Uterine smooth muscle cell (primary cell): ENCODE data around the gene PCDHGB1. TPM values are rescaled to one million over a fixed set of nuclear protein-coding genes. Genes with fewer than 3 reads are reported as not detected.

Experiments
- total RNA-seq: library from RNA; depleted of rRNA; stranded (reverse); fragments of >200 nt; gene quantifications from 2 replicates; pipeline ENCODE4 v1.2.3, GENCODE V29; 2014

Gene PCDHGB1
- total RNA-seq, result 0.44 and 1.2 TPM in 2 replicates

DNA sequence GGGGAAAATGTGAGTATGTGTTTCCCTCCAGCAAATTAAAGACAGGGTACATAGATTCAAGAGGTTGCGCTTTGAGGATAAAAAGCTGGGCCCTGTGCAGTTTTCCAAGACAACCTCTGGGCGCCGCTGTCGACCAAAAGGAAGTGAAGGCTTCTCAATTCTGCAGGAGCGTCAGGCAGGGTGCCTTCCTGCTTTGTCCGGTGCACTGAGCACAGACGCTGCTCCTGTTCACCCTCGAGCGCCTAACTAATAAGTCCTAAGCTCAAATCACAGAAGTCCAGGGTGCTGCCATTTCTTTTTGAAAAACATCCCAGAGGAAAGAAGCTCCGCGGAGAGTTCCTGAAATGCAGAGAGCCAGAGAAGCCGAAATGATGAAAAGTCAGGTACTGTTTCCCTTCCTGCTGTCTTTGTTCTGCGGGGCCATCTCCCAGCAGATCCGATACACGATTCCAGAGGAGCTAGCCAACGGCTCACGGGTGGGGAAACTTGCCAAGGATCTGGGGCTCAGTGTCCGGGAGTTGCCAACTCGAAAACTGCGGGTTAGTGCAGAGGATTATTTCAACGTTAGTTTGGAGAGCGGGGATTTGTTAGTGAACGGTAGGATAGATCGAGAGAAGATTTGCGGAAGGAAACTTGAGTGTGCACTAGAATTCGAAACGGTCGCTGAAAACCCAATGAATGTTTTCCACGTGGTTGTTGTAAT, at the start of gene PCDHGB1:
Gene PCDHGB1, plus strand, starts transcription at position 183 of the 703 bp plus-strand sequence. Its CDS starts 162 bp downstream, at position 345.

GRCh38 chr5:141303756-141304155, 46.1 kb upstream of the PCDHGB1 start, which contains the start of gene SLC25A2:
Gene SLC25A2, minus strand, starts transcription at chr5:141304049. Its CDS starts 184 bp downstream, at chr5:141303865.

DNA sequence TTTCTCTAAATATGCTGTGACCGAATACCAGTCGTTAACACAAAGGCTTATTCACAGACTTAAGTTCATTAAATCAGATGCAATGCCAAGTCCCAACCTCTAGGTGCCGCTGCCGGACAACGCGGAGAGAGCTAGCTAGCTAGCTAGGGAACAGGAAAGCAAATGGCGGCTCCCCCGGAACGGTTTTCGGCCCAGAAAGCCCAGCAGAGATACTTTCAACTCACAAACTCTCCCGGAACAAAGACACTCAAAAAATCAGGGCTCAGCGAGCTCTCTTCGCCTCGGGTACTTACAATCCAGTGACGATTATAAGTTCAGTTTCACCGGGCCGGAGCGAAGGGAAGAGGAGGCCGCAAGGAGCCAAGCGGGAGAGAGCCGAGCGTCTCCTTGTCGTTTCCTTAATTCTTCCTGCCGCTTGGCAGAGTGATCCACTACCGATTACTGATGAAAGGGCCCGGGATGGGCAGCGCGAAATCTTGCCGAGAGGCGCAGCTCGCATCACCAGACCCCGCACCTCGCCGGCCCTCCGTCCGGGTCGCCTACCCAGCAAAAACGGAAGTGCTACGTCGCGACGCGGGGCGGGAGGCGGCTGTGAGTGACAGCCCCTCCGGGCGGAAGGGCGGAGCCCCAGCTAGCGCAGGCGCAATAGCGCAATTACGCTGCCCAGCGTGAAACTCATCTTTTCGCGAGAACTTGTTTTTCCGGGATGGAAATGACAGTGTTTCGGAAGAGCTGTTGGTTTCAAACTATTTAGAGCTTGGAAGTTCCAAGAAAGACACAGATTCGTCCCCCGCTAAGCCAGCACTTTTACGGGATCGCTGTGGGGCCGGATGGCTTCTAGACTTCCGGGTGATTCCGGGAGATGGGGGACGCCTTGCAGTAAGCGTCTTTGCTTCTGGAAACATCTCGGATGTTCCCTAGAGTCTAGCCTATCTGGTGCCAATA, 29.4 kb upstream of the PCDHGB1 start, which contains the start of gene TAF7:
Gene TAF7, minus strand, starts transcription at position 560 of the 945 bp plus-strand sequence. CDS start 740 bp downstream, outside the sequence.

DNA sequence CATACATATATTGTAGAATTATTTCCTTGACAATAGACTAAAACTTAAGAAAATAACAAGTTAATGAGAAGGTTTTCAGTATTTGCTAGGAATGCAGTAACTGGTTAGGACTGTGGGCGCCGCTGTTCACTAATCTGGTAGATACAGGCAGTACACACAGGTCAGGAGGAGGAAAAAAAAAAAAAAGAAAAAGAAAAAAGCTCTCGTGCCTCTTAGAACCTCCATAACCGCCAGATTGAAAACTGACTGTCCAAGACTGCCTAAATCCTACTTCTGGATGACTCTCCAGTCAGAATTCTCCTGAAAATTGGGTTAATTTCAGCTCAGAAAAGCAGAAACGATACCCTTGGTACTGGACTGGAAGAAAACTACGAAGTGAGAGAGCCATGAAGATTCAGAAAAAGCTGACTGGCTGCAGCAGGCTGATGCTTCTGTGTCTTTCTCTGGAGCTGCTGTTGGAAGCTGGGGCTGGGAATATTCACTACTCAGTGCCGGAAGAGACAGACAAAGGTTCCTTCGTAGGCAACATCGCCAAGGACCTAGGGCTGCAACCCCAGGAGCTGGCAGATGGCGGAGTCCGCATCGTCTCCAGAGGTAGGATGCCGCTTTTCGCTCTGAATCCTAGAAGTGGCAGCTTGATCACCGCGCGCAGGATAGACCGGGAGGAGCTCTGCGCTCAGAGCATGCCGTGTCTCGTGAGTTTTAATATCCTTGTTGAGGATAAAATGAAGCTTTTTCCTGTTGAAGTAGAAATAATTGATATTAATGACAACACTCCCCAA, 19.4 kb upstream of the PCDHGB1 start, which contains the start of gene PCDHGA1:
Gene PCDHGA1, plus strand, starts transcription at position 216 of the 782 bp plus-strand sequence.

GRCh38 chr5:141338538-141339306, 11.2 kb upstream of the PCDHGB1 start, which contains the start of gene PCDHGA2:
Gene PCDHGA2, plus strand, starts transcription at chr5:141338760.

GRCh38 chr5:141343242-141343952, 6.5 kb upstream of the PCDHGB1 start, which contains the start of gene PCDHGA3:
Gene PCDHGA3, plus strand, starts transcription at chr5:141343829. Its CDS starts 205 bp downstream, at chr5:141344034.

DNA sequence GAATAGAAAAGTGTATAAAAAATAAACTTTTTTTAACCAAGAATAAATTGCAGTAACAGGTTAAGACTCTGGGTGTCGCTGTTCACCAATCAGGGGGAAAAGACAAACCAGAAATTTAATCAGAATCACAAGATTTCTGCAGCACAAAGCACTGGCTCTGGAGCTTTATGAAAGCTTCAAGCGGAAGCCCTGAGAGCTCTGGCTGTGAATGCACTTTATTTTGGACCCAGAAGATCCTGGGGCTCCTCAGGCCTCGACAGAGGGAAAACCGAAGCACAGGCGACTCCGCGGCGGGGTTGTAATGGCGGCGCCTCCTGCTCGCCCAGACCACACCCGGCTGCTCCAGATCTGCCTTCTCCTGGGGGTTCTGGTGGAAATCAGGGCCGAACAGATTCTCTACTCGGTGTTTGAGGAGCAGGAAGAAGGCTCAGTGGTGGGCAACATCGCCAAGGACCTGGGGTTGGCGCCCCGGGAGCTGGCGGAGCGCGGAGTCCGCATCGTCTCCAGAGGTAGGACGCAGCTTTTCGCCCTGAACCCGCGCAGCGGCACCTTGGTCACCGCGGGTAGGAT, 5.1 kb downstream of the PCDHGB1 start, which contains the start of gene PCDHGA4:
Gene PCDHGA4, plus strand, starts transcription at position 122 of the 570 bp plus-strand sequence. Its CDS starts 87 bp downstream, at position 209.

GRCh38 chr5:141359790-141360426, 10.0 kb downstream of the PCDHGB1 start, which contains the start of gene PCDHGB2:
Gene PCDHGB2, plus strand, starts transcription at chr5:141359994. Its CDS starts 142 bp downstream, at chr5:141360136.

DNA sequence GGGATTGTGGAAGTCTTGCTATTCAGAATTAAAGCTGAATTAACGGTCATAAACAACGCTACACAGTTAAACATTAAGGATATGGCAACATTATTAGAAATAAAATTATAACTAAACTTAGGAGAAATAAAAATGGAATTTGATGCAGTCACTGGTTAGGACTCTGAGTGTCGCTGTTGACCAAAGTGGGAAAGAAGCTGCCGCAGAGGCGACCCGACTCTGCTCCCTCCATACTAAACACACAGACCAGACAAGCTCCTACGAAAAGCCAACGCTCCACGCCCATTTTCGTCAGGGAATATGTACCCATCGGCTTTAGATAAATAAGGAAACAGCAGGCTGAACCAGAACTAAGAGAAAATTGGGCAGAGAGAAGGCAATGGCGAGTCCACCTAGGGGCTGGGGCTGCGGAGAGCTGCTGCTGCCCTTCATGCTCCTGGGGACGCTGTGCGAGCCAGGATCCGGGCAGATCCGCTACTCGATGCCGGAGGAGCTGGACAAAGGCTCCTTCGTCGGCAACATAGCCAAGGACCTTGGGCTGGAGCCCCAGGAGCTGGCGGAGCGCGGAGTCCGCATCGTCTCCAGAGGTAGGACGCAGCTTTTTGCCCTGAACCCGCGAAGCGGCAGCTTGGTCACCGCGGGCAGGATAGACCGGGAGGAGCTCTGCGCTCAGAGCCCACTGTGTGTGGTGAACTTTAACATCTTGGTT, 14.2 kb downstream of the PCDHGB1 start, which contains the start of gene PCDHGA5:
Gene PCDHGA5, plus strand, starts transcription at position 211 of the 709 bp plus-strand sequence. Its CDS starts 169 bp downstream, at position 380.

GRCh38 chr5:141369994-141370848, 20.3 kb downstream of the PCDHGB1 start, which contains the start of gene PCDHGB3:
Gene PCDHGB3, plus strand, starts transcription at chr5:141370242. Its CDS starts 153 bp downstream, at chr5:141370395.

GRCh38 chr5:141373673-141374317, 23.9 kb downstream of the PCDHGB1 start, which contains the start of gene PCDHGA6:
Gene PCDHGA6, plus strand, starts transcription at chr5:141373891. Its CDS starts 193 bp downstream, at chr5:141374084.

GRCh38 chr5:141382469-141383294, 32.8 kb downstream of the PCDHGB1 start, which contains the start of gene PCDHGA7:
Gene PCDHGA7, plus strand, starts transcription at chr5:141382742. Its CDS starts 158 bp downstream, at chr5:141382900.

DNA sequence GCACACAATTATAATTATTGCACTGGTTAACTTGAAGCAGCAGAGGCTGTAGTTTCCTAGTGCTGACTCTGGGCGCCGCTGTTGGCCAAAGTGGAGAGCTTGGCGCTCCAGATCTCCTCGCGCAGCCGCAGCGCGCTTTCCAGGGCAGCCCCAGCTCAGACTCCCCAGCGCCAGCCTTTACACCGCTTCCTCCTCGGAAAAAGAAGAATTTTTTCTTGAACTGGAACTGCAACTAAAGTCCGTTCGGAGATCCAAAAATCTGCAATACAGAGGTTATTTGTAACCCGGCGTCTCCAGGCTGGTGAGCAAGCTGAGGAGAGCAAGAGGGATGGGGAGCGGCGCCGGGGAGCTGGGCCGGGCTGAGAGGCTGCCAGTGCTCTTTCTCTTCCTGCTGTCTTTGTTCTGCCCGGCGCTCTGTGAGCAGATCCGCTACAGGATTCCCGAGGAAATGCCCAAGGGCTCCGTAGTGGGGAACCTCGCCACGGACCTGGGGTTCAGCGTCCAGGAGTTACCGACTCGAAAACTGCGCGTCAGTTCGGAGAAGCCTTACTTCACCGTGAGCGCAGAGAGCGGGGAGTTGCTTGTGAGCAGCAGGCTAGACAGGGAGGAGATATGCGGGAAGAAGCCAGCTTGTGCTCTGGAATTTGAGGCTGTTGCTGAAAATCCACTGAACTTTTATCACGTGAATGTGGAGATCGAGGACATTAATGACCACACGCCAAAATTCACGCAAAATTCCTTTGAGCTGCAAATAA, 37.8 kb downstream of the PCDHGB1 start, which contains the start of gene PCDHGB4:
Gene PCDHGB4, plus strand, starts transcription at position 142 of the 755 bp plus-strand sequence. Its CDS starts 187 bp downstream, at position 329.

DNA sequence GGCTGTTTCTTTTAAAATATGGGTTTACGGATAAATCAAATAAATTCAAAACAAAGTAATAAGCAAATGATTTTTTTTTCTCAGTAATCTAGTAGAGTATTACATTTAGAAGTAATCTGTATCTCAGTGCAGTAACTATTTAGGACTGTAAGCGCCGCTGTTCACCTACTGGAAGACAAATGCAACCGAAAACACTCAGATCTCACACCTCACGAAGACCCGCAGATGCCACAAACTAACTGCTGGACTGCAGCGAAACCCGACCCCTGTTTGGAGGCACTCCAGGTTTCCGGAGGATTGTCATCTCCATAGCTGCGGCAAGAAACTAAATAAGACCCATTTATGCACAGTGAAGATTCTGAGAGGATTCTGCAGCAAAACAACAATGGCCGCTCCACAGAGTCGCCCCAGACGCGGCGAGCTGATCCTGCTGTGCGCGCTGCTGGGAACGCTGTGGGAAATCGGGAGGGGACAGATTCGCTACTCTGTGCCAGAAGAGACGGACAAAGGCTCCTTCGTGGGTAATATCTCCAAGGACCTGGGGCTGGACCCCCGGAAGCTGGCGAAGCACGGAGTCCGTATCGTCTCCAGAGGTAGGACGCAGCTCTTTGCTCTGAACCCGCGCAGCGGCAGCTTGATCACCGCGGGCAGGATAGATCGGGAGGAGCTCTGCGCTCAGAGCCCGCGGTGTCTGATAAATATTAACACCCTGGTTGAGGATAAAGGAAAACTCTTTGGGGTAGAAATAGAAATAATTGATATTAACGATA, 42.7 kb downstream of the PCDHGB1 start, which contains the start of gene PCDHGA8:
Gene PCDHGA8, plus strand, starts transcription at position 205 of the 770 bp plus-strand sequence. Its CDS starts 181 bp downstream, at position 386.

